CD8-positive, alpha-beta memory T cell (primary cell): Measurements from ENCODE around the gene SRGAP1. TPM values are rescaled to one million over a fixed set of nuclear protein-coding genes. Genes with fewer than 3 reads are reported as not detected.

ENCODE experiments used
- CTCF ChIA-PET: fragments of 350-600 bp; sonication (Branson Sonifier 250); formaldehyde crosslinking; loops from one replicate; lab custom pipeline; 2021; ENCODE audit warnings: antibody characterized with exemption; lab: Charles Lee
- POLR2A ChIA-PET: fragments of 350-600 bp; sonication (Branson Sonifier 250); formaldehyde crosslinking; loops from one replicate; lab custom pipeline; 2021; ENCODE audit warnings: antibody characterized with exemption; lab: Charles Lee
- DNase-seq, 5 donors: peaks; one replicate each; pipeline versions ENCODE4 v3.0.0 to v3.0.0-alpha.2; 2020 to 2022; ENCODE audit warnings: mixed read lengths in 1 of 5
- H3K27ac ChIP-seq: one replicate; pipeline ENCODE4 v1.7.0; 2013; ENCODE audit warnings: low read depth, mild to moderate bottlenecking, low read length, moderate library complexity
- H3K27me3 ChIP-seq: 2 replicates; pipeline ENCODE4 v1.7.0; 2013; ENCODE audit warnings: low read length, mild to moderate bottlenecking; ENCODE audit not compliant: insufficient read depth, poor library complexity, severe bottlenecking
- H3K36me3 ChIP-seq: 2 replicates; pipeline ENCODE4 v1.7.0; 2013; ENCODE audit warnings: mild to moderate bottlenecking, low read length, moderate library complexity; ENCODE audit not compliant: insufficient read depth
- H3K4me1 ChIP-seq: 2 replicates; pipeline ENCODE4 v1.7.0; 2013; ENCODE audit warnings: mild to moderate bottlenecking, low read length, moderate library complexity; ENCODE audit not compliant: insufficient read depth
- H3K4me3 ChIP-seq: 2 replicates; pipeline ENCODE4 v1.7.0; 2013; ENCODE audit warnings: mild to moderate bottlenecking, low read length
- H3K9me3 ChIP-seq: 2 replicates; pipeline ENCODE4 v1.7.0; 2013; ENCODE audit warnings: mild to moderate bottlenecking, low read length
- H3K27ac Mint-ChIP-seq, 8 donors: one replicate each; pipeline ENCODE4 v1.8.0; 2020 to 2021; ENCODE audit warnings: mixed read lengths in 8 of 8, mild to moderate bottlenecking in 6 of 8, inconsistent platforms in 3 of 8, moderate library complexity in 3 of 8
- H3K27me3 Mint-ChIP-seq, 2 donors: one replicate each; pipeline ENCODE4 v1.8.0; 2020 to 2021; ENCODE audit warnings: mixed read lengths in 2 of 2, mild to moderate bottlenecking in 1 of 2, moderate library complexity in 1 of 2
- H3K36me3 Mint-ChIP-seq, 3 donors: one replicate each; pipeline ENCODE4 v1.8.0; 2020 to 2021; ENCODE audit warnings: mixed read lengths in 3 of 3, inconsistent platforms in 1 of 3, mild to moderate bottlenecking in 1 of 3
- H3K4me1 Mint-ChIP-seq, 3 donors: one replicate each; pipeline ENCODE4 v1.8.0; 2020 to 2021; ENCODE audit warnings: mixed read lengths in 3 of 3, inconsistent platforms in 1 of 3, mild to moderate bottlenecking in 1 of 3
- H3K4me3 Mint-ChIP-seq, 7 donors: one replicate each; pipeline ENCODE4 v1.8.0; 2020 to 2021; ENCODE audit warnings: mixed read lengths in 7 of 7, mild to moderate bottlenecking in 6 of 7, moderate library complexity in 4 of 7, inconsistent platforms in 2 of 7
- H3K9me3 Mint-ChIP-seq, 5 donors: one replicate each; pipeline ENCODE4 v1.8.0; 2020 to 2022; ENCODE audit warnings: mixed read lengths in 5 of 5, mild to moderate bottlenecking in 3 of 5, moderate library complexity in 2 of 5, inconsistent platforms in 1 of 5
- polyA plus RNA-seq: library from polyadenylated mRNA; unstranded; fragments of 300-500 nt; fragmentation: Illumina TruSeq; gene quantifications from one replicate; pipeline ENCODE4 v1.2.3, GENCODE V29; 2021
- total RNA-seq, 2 experiments: library from RNA; stranded (reverse); gene quantifications; one replicate each; pipeline ENCODE4 v1.2.3, GENCODE V29; 2021

SRGAP1 gene
- total and polyA plus RNA-seq, 3 experiments from 2014 or later, result 0.09 to 0.64 (median 0.61) TPM

GRCh38 chr12:63994704-63995103, 150.2 kb downstream of the SRGAP1 start:
- H3K9me3 ChIP-seq, result no peaks in the 10 kb centered on the region
- H3K4me1 Mint-ChIP-seq, result no peaks in the 10 kb centered on the region
- no peak overlapping the region for H3K27ac ChIP-seq
- no peaks in the 10 kb centered on the region for H3K27me3 ChIP-seq
- H3K27me3 Mint-ChIP-seq, result peaks cover 4 to 22% of the 10 kb centered on the region in 2 donors
- no peak overlapping the region for H3K4me3 ChIP-seq
- H3K4me3 Mint-ChIP-seq, result no peak overlapping the region
- DNase-seq, result no peak
- no peak overlapping the region for H3K27ac Mint-ChIP-seq
- ChIA-PET POLR2A (no interaction called here), CTCF (no interaction called here)
- peaks cover 0 to 5% (median 0%) of the 10 kb centered on the region in 5 donors for H3K9me3 Mint-ChIP-seq
- peaks cover 0 to 3% (median 0%) of the 10 kb centered on the region in 3 donors for H3K36me3 Mint-ChIP-seq
- no peaks in the 10 kb centered on the region for H3K36me3 ChIP-seq
- no peaks in the 10 kb centered on the region for H3K4me1 ChIP-seq

GRCh38 chr12:63995512-63995911, 151.0 kb downstream of the SRGAP1 start:
- Mint-ChIP-seq H3K27ac (no peak overlapping the region), H3K27me3 (peaks cover 6 to 23% of the 10 kb centered on the region in 2 donors), H3K36me3 (peaks cover 0 to 3% (median 0%) of the 10 kb centered on the region in 3 donors), H3K9me3 (peaks cover 0 to 6% (median 0%) of the 10 kb centered on the region in 5 donors), H3K4me3 (no peak overlapping the region), H3K4me1 (no peaks in the 10 kb centered on the region)
- Histone ChIP-seq H3K27ac (no peak overlapping the region), H3K9me3 (no peaks in the 10 kb centered on the region), H3K36me3 (no peaks in the 10 kb centered on the region), H3K4me3 (no peak overlapping the region), H3K27me3 (no peaks in the 10 kb centered on the region), H3K4me1 (no peaks in the 10 kb centered on the region)
- POLR2A ChIA-PET, result no interaction called here
- DNase-seq, result no peak
- CTCF ChIA-PET, result no interaction called here

- ChIA-PET CTCF (no interaction called here), POLR2A (no interaction called here)
- no peak for DNase-seq
- Histone ChIP-seq H3K27me3 (no peaks in the 10 kb centered on the region), H3K36me3 (no peaks in the 10 kb centered on the region), H3K27ac (no peak overlapping the region), H3K4me1 (no peaks in the 10 kb centered on the region), H3K9me3 (no peaks in the 10 kb centered on the region), H3K4me3 (no peak overlapping the region)
- Mint-ChIP-seq H3K36me3 (peaks cover 0 to 3% (median 0%) of the 10 kb centered on the region in 3 donors), H3K4me1 (no peaks in the 10 kb centered on the region), H3K9me3 (peaks cover 0 to 6% (median 0%) of the 10 kb centered on the region in 5 donors), H3K27me3 (peaks cover 7 to 23% of the 10 kb centered on the region in 2 donors), H3K27ac (no peak overlapping the region), H3K4me3 (no peak overlapping the region)
Measured at GRCh38 chr12:63996556-63996955, 152.1 kb downstream of the SRGAP1 start.

GRCh38 chr12:63997198-63997597, 152.7 kb downstream of the SRGAP1 start:
- Mint-ChIP-seq H3K4me1 (no peaks in the 10 kb centered on the region), H3K9me3 (peaks cover 0 to 6% (median 0%) of the 10 kb centered on the region in 5 donors)
- CTCF ChIA-PET, result no interaction called here

GRCh38 chr12:63998584-63998983, 154.1 kb downstream of the SRGAP1 start:
- Histone ChIP-seq H3K27ac (no peak overlapping the region), H3K9me3 (no peaks in the 10 kb centered on the region), H3K4me3 (no peak overlapping the region), H3K27me3 (no peaks in the 10 kb centered on the region), H3K36me3 (no peaks in the 10 kb centered on the region), H3K4me1 (no peaks in the 10 kb centered on the region)
- ChIA-PET CTCF (no interaction called here), POLR2A (no interaction called here)
- H3K27me3 Mint-ChIP-seq, result peaks cover 9 to 14% of the 10 kb centered on the region in 2 donors
- H3K9me3 Mint-ChIP-seq, result peaks cover 0 to 10% (median 3%) of the 10 kb centered on the region in 5 donors
- no peaks in the 10 kb centered on the region for H3K4me1 Mint-ChIP-seq
- no peak overlapping the region for H3K4me3 Mint-ChIP-seq
- H3K36me3 Mint-ChIP-seq, result no peaks in the 10 kb centered on the region
- no peak for DNase-seq
- H3K27ac Mint-ChIP-seq, result no peak overlapping the region

More at GRCh38 chr12:63997198-63997597, 152.7 kb downstream of the SRGAP1 start:
- Histone ChIP-seq H3K4me3 (no peak overlapping the region), H3K27ac (no peak overlapping the region), H3K9me3 (no peaks in the 10 kb centered on the region), H3K4me1 (no peaks in the 10 kb centered on the region), H3K27me3 (no peaks in the 10 kb centered on the region), H3K36me3 (no peaks in the 10 kb centered on the region)
- Mint-ChIP-seq H3K4me3 (no peak overlapping the region), H3K36me3 (no peaks in the 10 kb centered on the region), H3K27ac (no peak overlapping the region), H3K27me3 (peaks cover 7 to 23% of the 10 kb centered on the region in 2 donors)
- POLR2A ChIA-PET, result no interaction called here
- DNase-seq, result no peak

GRCh38 chr12:63999853-64000252, 155.4 kb downstream of the SRGAP1 start:
- Histone ChIP-seq H3K27me3 (no peaks in the 10 kb centered on the region), H3K27ac (no peak overlapping the region), H3K4me1 (no peaks in the 10 kb centered on the region), H3K4me3 (no peak overlapping the region), H3K36me3 (no peaks in the 10 kb centered on the region), H3K9me3 (no peaks in the 10 kb centered on the region)
- ChIA-PET CTCF (no interaction called here), POLR2A (no interaction called here)
- H3K9me3 Mint-ChIP-seq, result peaks cover 0 to 12% (median 3%) of the 10 kb centered on the region in 5 donors
- DNase-seq, result no peak
- H3K27me3 Mint-ChIP-seq, result peaks cover 9 to 14% of the 10 kb centered on the region in 2 donors
- no peaks in the 10 kb centered on the region for H3K36me3 Mint-ChIP-seq
- H3K27ac Mint-ChIP-seq, result no peak overlapping the region
- no peak overlapping the region for H3K4me3 Mint-ChIP-seq
- no peaks in the 10 kb centered on the region for H3K4me1 Mint-ChIP-seq

GRCh38 chr12:64001439-64001838, 156.9 kb downstream of the SRGAP1 start:
- H3K4me3 ChIP-seq, result no peak overlapping the region
- no peaks in the 10 kb centered on the region for H3K36me3 ChIP-seq
- Mint-ChIP-seq H3K36me3 (no peaks in the 10 kb centered on the region), H3K9me3 (peaks cover 0 to 12% (median 3%) of the 10 kb centered on the region in 5 donors), H3K27me3 (peaks cover 9 to 14% of the 10 kb centered on the region in 2 donors), H3K4me1 (no peaks in the 10 kb centered on the region), H3K27ac (no peak overlapping the region), H3K4me3 (no peak overlapping the region)
- no peaks in the 10 kb centered on the region for H3K27me3 ChIP-seq
- CTCF ChIA-PET, result no interaction called here
- no peaks in the 10 kb centered on the region for H3K4me1 ChIP-seq
- POLR2A ChIA-PET, result no interaction called here
- H3K9me3 ChIP-seq, result no peaks in the 10 kb centered on the region
- no peak for DNase-seq
- H3K27ac ChIP-seq, result no peak overlapping the region

GRCh38 chr12:64004641-64005040, 160.1 kb downstream of the SRGAP1 start:
- no peak overlapping the region for H3K4me3 ChIP-seq
- H3K36me3 ChIP-seq, result no peaks in the 10 kb centered on the region

More at GRCh38 chr12:64004641-64005040, 160.1 kb downstream of the SRGAP1 start:
- Mint-ChIP-seq H3K4me1 (no peaks in the 10 kb centered on the region), H3K27ac (no peak overlapping the region), H3K36me3 (no peaks in the 10 kb centered on the region), H3K4me3 (no peak overlapping the region), H3K9me3 (peaks cover 0 to 7% (median 3%) of the 10 kb centered on the region in 5 donors), H3K27me3 (peaks cover 5% of the 10 kb centered on the region in 2 donors)
- ChIA-PET CTCF (no interaction called here), POLR2A (no interaction called here)
- no peaks in the 10 kb centered on the region for H3K27me3 ChIP-seq
- no peaks in the 10 kb centered on the region for H3K4me1 ChIP-seq
- H3K27ac ChIP-seq, result no peak overlapping the region
- no peaks in the 10 kb centered on the region for H3K9me3 ChIP-seq
- DNase-seq, result no peak
